H1 (cell line): ENCODE data around the gene REM1. TPM values are rescaled to one million over a fixed set of nuclear protein-coding genes. Genes with fewer than 3 reads are reported as not detected.

Source experiments
- CTCF ChIA-PET: fragments of 300-600 bp; sonication (Branson Sonifier 250); formaldehyde crosslinking; loops from one replicate; lab custom pipeline; 2021; ENCODE audit not compliant: partially characterized antibody; lab: Charles Lee
- POLR2A ChIA-PET: fragments of 300-600 bp; sonication (Branson Sonifier 250); formaldehyde crosslinking; loops from one replicate; lab custom pipeline; 2021; ENCODE audit warnings: inconsistent platforms; ENCODE audit not compliant: partially characterized antibody; lab: Charles Lee
- DNase-seq, 2 experiments: peaks; one replicate each; pipeline versions ENCODE4 v3.0.0 to v3.0.0-alpha.2; 2010 to 2022; ENCODE audit warnings: low spot score in 2 of 2, low read depth in 1 of 2, mixed read lengths in 1 of 2
- FAIRE-seq: peaks from 2 replicates; lab custom pipeline; 2011; peaks lifted over from hg19 to GRCh38; lab: Jason Lieb, UNC
- H2AFZ ChIP-seq: 2 replicates; pipeline ENCODE4 v1.8.1; 2012; ENCODE audit warnings: low read length, inconsistent platforms
- H2AK5ac ChIP-seq: 2 replicates; pipeline ENCODE4 v1.6.1; 2013; ENCODE audit warnings: low read depth, low read length
- H2BK120ac ChIP-seq: replicated peaks from 2 replicates; pipeline ENCODE3; 2013; ENCODE audit warnings: low read depth, low read length, inconsistent platforms
- H2BK12ac ChIP-seq: 2 replicates; pipeline ENCODE4 v1.6.1; 2013; ENCODE audit warnings: low read depth, low read length
- H2BK15ac ChIP-seq: 2 replicates; pipeline ENCODE4 v1.6.1; 2013; ENCODE audit warnings: low read length
- H2BK20ac ChIP-seq: 2 replicates; pipeline ENCODE4 v1.6.1; 2013; ENCODE audit warnings: low read length
- H2BK5ac ChIP-seq: 2 replicates; pipeline ENCODE4 v1.6.1; 2013; ENCODE audit warnings: low read depth, low read length
- H3K14ac ChIP-seq: 2 replicates; pipeline ENCODE4 v1.6.1; 2013; ENCODE audit warnings: inconsistent platforms; ENCODE audit not compliant: insufficient read length
- H3K18ac ChIP-seq: 2 replicates; pipeline ENCODE4 v1.6.1; 2013; ENCODE audit warnings: low read length; ENCODE audit errors: extremely low read depth
- H3K23ac ChIP-seq: 2 replicates; pipeline ENCODE4 v1.6.1; 2013; ENCODE audit warnings: inconsistent platforms; ENCODE audit not compliant: insufficient read length
- H3K23me2 ChIP-seq: 2 replicates; pipeline ENCODE4 v1.6.1; 2013; ENCODE audit warnings: low read depth, low read length
- H3K27ac ChIP-seq: 2 replicates; pipeline ENCODE4 v1.6.1; 2011; ENCODE audit warnings: low read depth, low read length, inconsistent platforms
- H3K27me3 ChIP-seq, 4 experiments: replicated peaks in 1 of 4; 1 replicate in 1 of 4; 2 replicates in 3 of 4; pipeline versions ENCODE4 v1.6.1 to v1.8.1; 2011 to 2013; ENCODE audit warnings: low read length in 3 of 4, mild to moderate bottlenecking in 3 of 4, inconsistent platforms in 2 of 4, mixed read lengths in 2 of 4, moderate library complexity in 1 of 4; ENCODE audit not compliant: control insufficient read depth in 3 of 4, insufficient read depth in 3 of 4; ENCODE audit errors: extremely low read depth in 1 of 4
- H3K36me3 ChIP-seq, 4 experiments: 2 replicates each; pipeline versions ENCODE4 v1.6.1 to v1.8.1; 2011 to 2013; ENCODE audit warnings: mild to moderate bottlenecking in 4 of 4, low read length in 3 of 4, moderate library complexity in 2 of 4, control low read depth in 1 of 4, inconsistent platforms in 1 of 4; ENCODE audit not compliant: insufficient read depth in 4 of 4, control insufficient read depth in 2 of 4
- H3K4ac ChIP-seq: replicated peaks from 2 replicates; pipeline ENCODE3; 2013; ENCODE audit warnings: low read length, low read depth, mixed read lengths, inconsistent platforms; ENCODE audit not compliant: insufficient read length
- H3K4me1 ChIP-seq, 4 experiments: replicated peaks in 1 of 4; 1 replicate in 1 of 4; 2 replicates in 3 of 4; pipeline versions ENCODE4 v1.6.1 to v1.8.1; 2011 to 2013; ENCODE audit warnings: low read length in 3 of 4, inconsistent platforms in 2 of 4, mixed read lengths in 1 of 4; ENCODE audit not compliant: insufficient read depth in 4 of 4, control insufficient read depth in 3 of 4
- H3K4me2 ChIP-seq, 2 experiments: 2 replicates each; pipeline versions ENCODE4 v1.6.1 to v1.8.1; 2011 to 2013; ENCODE audit warnings: low read depth in 2 of 2, low read length in 2 of 2, control low read depth in 1 of 2, inconsistent platforms in 1 of 2, mild to moderate bottlenecking in 1 of 2; ENCODE audit not compliant: insufficient read depth in 1 of 2
- H3K4me3 ChIP-seq, 4 experiments: fragments of 200-600, 300-600 bp in 1 of 4; sonication (generic), shearing (Covaris generic), sonication (Bioruptor Twin) in 1 of 4; 2 replicates each; pipeline versions ENCODE4 v1.5.1 to v1.8.1; 2011 to 2016; ENCODE audit warnings: low read length in 4 of 4, low read depth in 3 of 4, control low read depth in 2 of 4, inconsistent platforms in 2 of 4, mild to moderate bottlenecking in 2 of 4, mixed read lengths in 1 of 4, moderate library complexity in 1 of 4; ENCODE audit not compliant: insufficient read depth in 2 of 4; ENCODE audit errors: extremely low read depth in 1 of 4
- H3K56ac ChIP-seq: replicated peaks from 2 replicates; pipeline ENCODE3; 2013; ENCODE audit warnings: low read depth, mild to moderate bottlenecking, mixed read lengths, low read length, inconsistent platforms; ENCODE audit not compliant: insufficient read length
- H3K79me1 ChIP-seq: 2 replicates; pipeline ENCODE4 v1.6.1; 2013; ENCODE audit warnings: low read depth, low read length, control low read depth
- H3K79me2 ChIP-seq, 2 experiments: 2 replicates each; pipeline versions ENCODE4 v1.6.1 to v1.8.1; 2012 to 2013; ENCODE audit warnings: low read length in 2 of 2, mild to moderate bottlenecking in 2 of 2, inconsistent platforms in 1 of 2; ENCODE audit not compliant: insufficient read depth in 2 of 2, control insufficient read depth in 1 of 2
- H3K9ac ChIP-seq, 4 experiments: replicated peaks in 1 of 4; 1 replicate in 1 of 4; 2 replicates in 3 of 4; pipeline versions ENCODE4 v1.6.1 to v1.8.1; 2011 to 2013; ENCODE audit warnings: low read depth in 3 of 4, low read length in 3 of 4, control low read depth in 2 of 4, mild to moderate bottlenecking in 2 of 4, moderate library complexity in 2 of 4, inconsistent platforms in 1 of 4; ENCODE audit errors: extremely low read depth in 1 of 4
- H3K9me3 ChIP-seq, 2 experiments: 2 replicates each; pipeline versions ENCODE4 v1.6.1 to v1.8.1; 2012 to 2013; ENCODE audit warnings: mild to moderate bottlenecking in 2 of 2, moderate library complexity in 2 of 2, control low read depth in 1 of 2, inconsistent platforms in 1 of 2, low read depth in 1 of 2, low read length in 1 of 2, mixed read lengths in 1 of 2; ENCODE audit not compliant: insufficient read depth in 2 of 2
- H4K20me1 ChIP-seq, 2 experiments: replicated peaks in 1 of 2; 2 replicates each; pipeline versions ENCODE3 to v1.8.1; 2011 to 2013; ENCODE audit warnings: inconsistent platforms in 2 of 2, low read length in 2 of 2, mild to moderate bottlenecking in 1 of 2; ENCODE audit not compliant: insufficient read depth in 2 of 2, control insufficient read depth in 1 of 2
- H4K5ac ChIP-seq: 2 replicates; pipeline ENCODE4 v1.6.1; 2013; ENCODE audit warnings: low read length, low read depth, mixed read lengths, inconsistent platforms; ENCODE audit not compliant: insufficient read length
- H4K8ac ChIP-seq: 2 replicates; pipeline ENCODE4 v1.8.0; 2013; ENCODE audit warnings: mild to moderate bottlenecking, moderate library complexity, low read length, inconsistent platforms; ENCODE audit not compliant: insufficient read depth; ENCODE audit errors: extremely low read depth
- H4K91ac ChIP-seq: replicated peaks from 2 replicates; pipeline ENCODE3; 2013; ENCODE audit warnings: low read length, mixed read lengths, inconsistent platforms; ENCODE audit not compliant: insufficient read length
- BRCA1 ChIP-seq: IDR thresholded peaks from 2 replicates; pipeline ENCODE4 v1.6.1; 2012; ENCODE audit warnings: low read depth, low read length, improper control_type of control experiment
- GTF2F1 ChIP-seq: IDR thresholded peaks from 2 replicates; pipeline ENCODE4 v1.6.1; 2012; ENCODE audit warnings: low read depth, low read length, improper control_type of control experiment, borderline replicate concordance
- HDAC6 ChIP-seq: IDR thresholded peaks from one replicate; pipeline ENCODE4 v1.7.1; 2012; ENCODE audit warnings: low read depth, mild to moderate bottlenecking, inconsistent platforms, low read length, moderate library complexity
- JUND ChIP-seq: IDR thresholded peaks from 2 replicates; pipeline ENCODE4 v1.6.1; 2011; ENCODE audit warnings: mild to moderate bottlenecking, improper control_type of control experiment, low read length
- KDM4A ChIP-seq: IDR thresholded peaks from one replicate; pipeline ENCODE4 v1.7.1; 2012; ENCODE audit warnings: low read depth, mild to moderate bottlenecking, moderate library complexity, low read length, inconsistent platforms; ENCODE audit not compliant: severe bottlenecking
- NANOG ChIP-seq: IDR thresholded peaks from 2 replicates; pipeline ENCODE4 v1.6.1; 2011; ENCODE audit warnings: low read length, low read depth, mild to moderate bottlenecking, inconsistent platforms; ENCODE audit not compliant: insufficient read depth, poor library complexity, severe bottlenecking
- POLR2A ChIP-seq, 2 experiments: IDR thresholded peaks; 1 replicate in 1 of 2; 2 replicates in 1 of 2; pipeline ENCODE4 v1.6.1; 2011; ENCODE audit warnings: low read depth in 2 of 2, low read length in 2 of 2, mild to moderate bottlenecking in 2 of 2; ENCODE audit errors: control extremely low read depth in 1 of 2
- POLR2AphosphoS5 ChIP-seq: IDR thresholded peaks from 2 replicates; pipeline ENCODE4 v1.6.1; 2011; ENCODE audit warnings: low read depth, low read length
- RBBP5 ChIP-seq: IDR thresholded peaks from 2 replicates; pipeline ENCODE4 v1.7.1; 2012; ENCODE audit warnings: low read depth, mild to moderate bottlenecking, inconsistent platforms, low read length, moderate library complexity, borderline replicate concordance
- SRF ChIP-seq: IDR thresholded peaks from 2 replicates; pipeline ENCODE4 v1.6.1; 2011; ENCODE audit warnings: mild to moderate bottlenecking, low read depth, low read length, moderate library complexity
- TAF7 ChIP-seq: optimal IDR thresholded peaks from 2 replicates; pipeline ENCODE3; 2011; ENCODE audit warnings: low read depth, mild to moderate bottlenecking, inconsistent platforms, low read length, moderate library complexity, borderline replicate concordance
- ZNF274 ChIP-seq: IDR thresholded peaks from 2 replicates; pipeline ENCODE4 v1.7.0; 2012; ENCODE audit warnings: low read length, borderline replicate concordance; ENCODE audit errors: extremely low read depth
- WGBS, 2 experiments: shearing (Covaris generic) in 1 of 2; methylation state at CpG; one replicate each; pipeline versions ENCODE4 v1.1.6 to v1.1.7; 2013 to 2015; ENCODE audit warnings: low lambda C conversion rate in 2 of 2, mixed read lengths in 2 of 2, inconsistent platforms in 1 of 2, low coverage in 1 of 2, missing lambda C conversion rate in 1 of 2; ENCODE audit not compliant: insufficient replicate concordance in 2 of 2, insufficient coverage in 1 of 2, insufficient read length in 1 of 2; ENCODE audit errors: extremely low coverage in 1 of 2, missing lambda C conversion rate in 1 of 2; 5-methylcytosine and 5-hydroxymethylcytosine counted together
- polyA plus RNA-seq, 7 experiments: library from polyadenylated mRNA; depleted of rRNA in 3 of 7; stranded (reverse) in 5 of 7; unstranded in 2 of 7; fragments of >200 nt in 5 of 7; fragments of 200-250 nt in 2 of 7; gene quantifications; 1 replicate in 5 of 7; 2 replicates in 1 of 7; 4 replicates in 1 of 7; pipeline versions ENCODE4 v1.2.1 to v1.2.3, GENCODE V29; 2011 to 2013; ENCODE audit warnings: missing spikeins in 2 of 7, mixed read lengths in 2 of 7
- total RNA-seq: library from RNA; stranded (reverse); fragmentation: NEBNext Ultra II Directional; extraction: Animal tissue kit (Norgen Biotek cat#: 25700); gene quantifications from 2 replicates; pipeline ENCODE4 v1.2.1, GENCODE V29; 2021

REM1 gene
- total and polyA plus RNA-seq, 2 of the 8 experiments (the other 6 are each of a cell fraction or from before 2014, with no cell fraction given) = 0.05 TPM; not detected in 1

DNA sequence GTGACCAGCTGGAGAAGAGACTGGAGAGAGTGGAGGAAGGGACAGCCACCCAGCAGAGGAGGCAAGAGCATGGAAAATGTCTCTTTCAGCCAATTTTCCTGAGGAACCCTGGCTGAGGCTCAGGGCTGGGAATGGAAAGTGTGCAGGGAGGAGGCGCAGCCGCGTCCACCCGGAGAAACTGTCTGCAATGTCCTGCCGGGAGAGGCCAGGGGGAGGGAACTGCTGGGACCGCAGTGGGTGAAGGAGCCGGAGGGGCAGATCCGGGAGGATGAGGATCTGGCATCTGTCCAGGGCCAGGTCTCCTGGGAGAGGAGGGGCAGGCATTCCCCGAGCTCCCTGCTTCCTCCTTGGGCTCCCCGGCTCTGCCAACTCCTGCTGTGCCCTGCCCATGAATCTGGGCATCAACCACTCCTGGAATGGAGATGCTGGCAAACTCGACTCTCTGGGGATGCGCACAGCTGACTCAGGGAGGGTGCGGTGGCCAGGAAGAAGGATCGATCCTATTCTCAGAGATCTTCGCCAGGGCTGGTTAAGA, 21.7 kb downstream of the REM1 start:
- no peaks in the 10 kb centered on the region for H3K36me3 ChIP-seq
- peaks cover 22 to 61% of the 10 kb centered on the region in 2 experiments for H3K9me3 ChIP-seq
- no peaks in the 10 kb centered on the region for H3K23me2 ChIP-seq
- FAIRE-seq = no peak
- H3K23ac ChIP-seq = no peak overlapping the region
- no peak overlapping the region for H4K5ac ChIP-seq
- H3K79me1 ChIP-seq = no peaks in the 10 kb centered on the region
- no peak overlapping the region for H2BK5ac ChIP-seq
- H3K4me1 ChIP-seq = no peaks in the 10 kb centered on the region
- POLR2A ChIA-PET = no interaction called here
- no peak overlapping the region for H3K18ac ChIP-seq
- no peaks in the 10 kb centered on the region for H3K79me2 ChIP-seq
- no peak overlapping the region for H3K4me3 ChIP-seq
- no peak overlapping the region for H3K14ac ChIP-seq
- no peak overlapping the region for H2AK5ac ChIP-seq
- WGBS, 2 experiments = 89% methylated on average over 15 of the region's 15 CpGs; no CpG with 5 or more reads in 1 of the 2 experiments
- CTCF ChIA-PET = no interaction called here
- H3K56ac ChIP-seq = no peak overlapping the region
- no peak overlapping the region for H3K27ac ChIP-seq
- H4K20me1 ChIP-seq = no peaks in the 10 kb centered on the region
- no peak overlapping the region for H2BK12ac ChIP-seq
- H2AFZ ChIP-seq = no peak overlapping the region
- no peak overlapping the region for H3K4ac ChIP-seq
- H3K4me2 ChIP-seq = no peak overlapping the region
- H2BK15ac ChIP-seq = no peak overlapping the region
- H2BK120ac ChIP-seq = no peak overlapping the region
- TF ChIP-seq POLR2A (IDR thresholded peaks at IDR 0.05; ENCODE audit: control extremely low read depth in 1 of 2, low read depth in 2 of 2, low read length in 2 of 2) (no peak), ZNF274 (no peak), BRCA1 (no peak), RBBP5 (no peak), TAF7 (no peak), JUND (no peak), SRF (no peak), NANOG (no peak), KDM4A (no peak), POLR2AphosphoS5 (no peak), GTF2F1 (no peak), HDAC6 (no peak)
- TF ChIP-seq, all 59 proteins: peak for 0
- no peak overlapping the region for H3K9ac ChIP-seq
- no peak overlapping the region for H4K91ac ChIP-seq
- H3K27me3 ChIP-seq = no peaks in the 10 kb centered on the region
- DNase-seq = no peak
- no peak overlapping the region for H4K8ac ChIP-seq
- H2BK20ac ChIP-seq = no peak overlapping the region
